Midbrain (tissue), 1 donor: Measurements from ENCODE around the gene SLC9A8.

ENCODE experiments used
- DNase-seq: peaks from one replicate; lab custom pipeline; 2025; lab: John Stamatoyannopoulos, UW

SLC9A8 gene

DNA sequence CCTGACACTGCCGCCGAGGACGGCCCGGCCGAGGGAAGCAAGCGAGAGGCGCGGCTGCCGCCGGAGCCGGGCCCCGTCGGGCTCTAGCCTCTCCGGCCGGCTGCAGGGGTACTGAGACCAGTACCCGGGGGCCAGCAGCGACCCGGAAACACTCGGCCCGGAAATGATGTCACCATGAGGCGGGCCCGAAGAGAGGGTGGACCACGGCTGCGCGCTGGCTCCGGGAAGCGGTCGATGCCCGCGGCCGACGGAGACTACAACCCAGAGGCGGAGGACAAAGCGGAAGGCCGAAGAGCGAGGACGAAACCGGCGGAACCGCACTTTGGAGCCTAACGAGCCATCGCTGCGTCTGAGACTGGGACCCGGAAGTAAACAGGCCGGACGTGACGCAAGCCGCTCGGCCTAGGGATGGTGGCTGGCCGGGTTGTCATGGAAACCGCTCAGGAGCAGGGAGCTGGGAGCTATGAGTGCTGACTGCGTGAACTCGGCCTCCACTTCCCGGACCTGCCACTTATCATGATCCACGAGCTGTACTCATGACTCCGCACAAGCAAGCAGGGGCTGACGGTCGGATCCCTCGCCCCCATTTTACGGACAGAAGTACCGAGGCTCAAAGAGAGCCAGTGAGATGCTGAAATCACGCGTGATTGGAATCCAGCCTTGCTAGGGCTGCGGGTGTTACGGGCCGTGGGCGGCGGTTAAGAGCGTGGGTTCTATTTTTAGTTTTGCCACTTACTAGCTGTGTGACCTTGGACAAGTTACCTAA, 102.9 kb downstream of the SLC9A8 start, which contains the start of gene SPATA2:
Gene SPATA2 (minus strand): TSS at position 150 of the 766 bp plus-strand sequence. CDS start 7,039 bp downstream, outside the sequence.
- DNase-seq, result peak; percentile 95

GRCh38 chr20:49916146-49917002, 103.7 kb downstream of the SLC9A8 start:
- DNase-seq, result no peak

DNA sequence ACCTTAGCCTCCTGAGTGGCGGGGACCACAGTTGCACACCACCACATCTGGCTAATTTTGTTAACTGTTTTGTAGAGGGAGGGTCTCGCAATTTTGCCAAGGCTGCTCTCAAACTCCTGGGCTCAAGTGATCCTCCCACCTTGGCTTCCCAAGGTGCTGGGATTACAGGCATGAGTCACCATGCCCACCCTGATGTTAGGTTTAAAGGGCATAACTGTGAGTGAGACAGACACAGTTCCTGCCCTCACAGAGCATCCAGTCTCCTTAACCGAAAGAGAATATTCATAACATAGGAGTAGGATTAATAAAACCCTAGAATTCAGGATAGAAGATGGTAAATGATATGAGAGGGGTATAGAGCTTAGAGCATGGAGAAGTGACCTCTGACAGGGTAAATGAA, 105.8 kb downstream of the SLC9A8 start:
- no peak for DNase-seq

GRCh38 chr20:49919009-49919408, 106.4 kb downstream of the SLC9A8 start:
- DNase-seq, result no peak

DNA sequence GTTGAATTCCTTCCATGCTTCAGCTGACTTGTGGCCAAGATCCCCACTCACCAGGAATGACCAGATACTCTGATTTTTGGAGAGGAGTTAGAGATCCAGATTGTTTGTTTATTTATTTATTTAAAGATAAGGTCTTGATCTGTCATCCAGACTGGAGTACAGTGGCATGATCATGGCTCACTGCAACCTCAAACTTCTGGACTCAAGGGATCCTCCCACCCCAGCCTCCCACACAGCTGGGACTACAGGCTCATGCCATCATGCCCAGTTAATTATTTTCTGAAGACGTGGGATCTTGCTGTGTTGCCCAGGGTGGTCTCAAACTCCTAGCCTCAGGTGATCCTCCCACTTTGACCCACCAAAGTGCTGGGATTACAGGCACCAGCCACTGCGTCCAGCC, 106.8 kb downstream of the SLC9A8 start:
- DNase-seq, result no peak

- no peak for DNase-seq
Observed at GRCh38 chr20:49924247-49924646, 111.6 kb downstream of the SLC9A8 start.

DNA sequence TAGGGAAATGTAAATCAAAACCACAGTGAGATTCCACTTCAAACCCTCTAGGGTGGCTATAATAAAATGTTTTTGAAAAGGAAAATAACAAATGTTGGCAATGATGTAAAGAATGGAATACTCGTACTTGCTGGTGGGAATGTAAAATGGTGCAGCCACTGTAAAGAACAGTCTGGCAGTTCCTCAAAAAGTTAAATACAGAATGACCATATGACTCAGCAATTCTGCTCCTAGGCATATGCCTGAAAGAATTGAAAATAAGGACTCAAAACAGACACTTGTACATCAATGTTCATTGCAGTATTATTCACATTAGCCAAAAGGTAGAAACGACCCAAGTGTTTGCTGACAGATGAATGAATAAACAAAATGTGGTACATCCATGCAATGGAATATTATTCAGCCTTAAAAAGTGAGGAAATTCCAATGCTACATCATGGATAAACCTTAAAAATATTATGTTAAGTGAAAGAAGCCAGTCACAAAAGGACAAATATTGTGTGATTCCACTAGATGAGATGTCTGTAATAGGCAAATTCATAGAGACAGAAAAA, 113.3 kb downstream of the SLC9A8 start:
- no peak for DNase-seq

GRCh38 chr20:49928411-49929141, 115.9 kb downstream of the SLC9A8 start:
- peak; percentile 89 for DNase-seq

GRCh38 chr20:49929142-49929494, 116.5 kb downstream of the SLC9A8 start:
- no peak for DNase-seq

- DNase-seq, result no peak
Observed at GRCh38 chr20:49935746-49936152, 123.1 kb downstream of the SLC9A8 start.

GRCh38 chr20:49936153-49937026, 123.8 kb downstream of the SLC9A8 start, which contains the start of gene RNF114:
RNF114 (plus strand) TSS chr20:49936397; CDS start chr20:49936413, 16 bp downstream.
- DNase-seq, result peak; percentile 95

DNA sequence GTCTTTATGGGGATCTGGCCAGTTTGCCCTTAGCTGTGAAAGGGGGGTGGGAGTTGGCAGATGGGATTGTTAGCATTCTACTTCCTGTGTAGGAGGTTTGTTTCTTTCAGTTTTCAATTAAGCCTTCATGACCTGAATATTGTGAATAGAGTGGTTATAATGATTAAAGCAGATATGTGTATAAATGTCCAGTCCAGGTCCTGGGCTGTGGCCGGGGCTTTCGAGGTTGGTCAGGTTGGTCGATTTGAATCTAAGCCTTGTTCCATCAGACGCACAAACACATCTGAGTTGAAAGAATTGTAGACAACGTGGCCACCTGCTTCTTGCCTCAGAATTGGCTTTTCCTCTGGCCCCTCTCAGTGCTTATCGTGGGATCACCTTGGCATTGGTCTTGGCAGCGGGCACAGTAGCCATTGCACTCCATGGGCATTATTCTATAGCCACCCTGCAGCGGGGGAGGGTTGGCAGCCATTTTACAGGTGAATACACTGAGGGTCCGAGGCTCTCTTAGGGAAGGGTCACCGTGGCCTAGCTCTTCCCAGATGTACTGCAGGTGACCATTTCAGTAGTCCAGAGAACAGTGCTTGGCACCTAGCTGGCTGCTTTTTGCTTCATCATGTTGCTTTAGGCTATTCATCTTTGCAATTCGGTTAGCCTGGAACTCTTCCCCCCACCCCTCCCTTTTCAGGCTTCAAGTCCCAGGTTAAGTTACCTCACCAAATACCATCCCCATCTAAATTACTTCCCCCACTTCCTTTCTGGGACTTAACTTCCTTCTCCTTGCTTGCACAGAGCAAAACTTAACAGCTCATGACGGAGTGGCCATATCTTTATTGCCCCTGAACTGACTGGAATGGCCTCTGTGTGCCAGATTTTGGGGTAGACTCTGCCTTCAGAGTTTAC, 124.7 kb downstream of the SLC9A8 start:
- no peak for DNase-seq

GRCh38 chr20:49938173-49939163, 125.8 kb downstream of the SLC9A8 start:
- peak; percentile 13 for DNase-seq

DNA sequence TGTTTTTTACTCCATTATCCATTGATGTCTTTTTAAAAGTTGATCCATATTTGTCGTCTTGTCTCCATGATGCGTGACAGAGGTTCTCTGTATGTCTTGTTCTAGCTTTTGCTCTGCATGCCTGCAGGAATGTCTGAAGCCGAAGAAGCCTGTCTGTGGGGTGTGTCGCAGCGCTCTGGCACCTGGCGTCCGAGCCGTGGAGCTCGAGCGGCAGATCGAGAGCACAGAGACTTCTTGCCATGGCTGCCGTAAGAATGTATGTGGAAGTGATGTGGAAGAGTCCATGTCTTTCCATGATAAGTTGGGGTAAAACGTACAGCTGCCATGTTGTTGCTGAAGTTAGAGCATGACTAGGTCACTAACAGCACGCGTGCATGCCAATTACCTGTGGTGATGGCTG, 128.8 kb downstream of the SLC9A8 start:
- DNase-seq, result no peak
